DMS53 treated with DMSO at 0.1 percent for 48 hours (cell line): Measurements from ENCODE around the gene RNF151.
"Not testable (repeated sequence)": the region's sequence is repeated elsewhere in the genome, so short reads cannot be mapped to it uniquely, and the experiment has no call there.

Experiments
- DNase-seq: peaks from one replicate; lab custom pipeline; 2025; ENCODE audit not compliant: unreplicated experiment; lab: John Stamatoyannopoulos, UW

The RNF151 gene

DNA sequence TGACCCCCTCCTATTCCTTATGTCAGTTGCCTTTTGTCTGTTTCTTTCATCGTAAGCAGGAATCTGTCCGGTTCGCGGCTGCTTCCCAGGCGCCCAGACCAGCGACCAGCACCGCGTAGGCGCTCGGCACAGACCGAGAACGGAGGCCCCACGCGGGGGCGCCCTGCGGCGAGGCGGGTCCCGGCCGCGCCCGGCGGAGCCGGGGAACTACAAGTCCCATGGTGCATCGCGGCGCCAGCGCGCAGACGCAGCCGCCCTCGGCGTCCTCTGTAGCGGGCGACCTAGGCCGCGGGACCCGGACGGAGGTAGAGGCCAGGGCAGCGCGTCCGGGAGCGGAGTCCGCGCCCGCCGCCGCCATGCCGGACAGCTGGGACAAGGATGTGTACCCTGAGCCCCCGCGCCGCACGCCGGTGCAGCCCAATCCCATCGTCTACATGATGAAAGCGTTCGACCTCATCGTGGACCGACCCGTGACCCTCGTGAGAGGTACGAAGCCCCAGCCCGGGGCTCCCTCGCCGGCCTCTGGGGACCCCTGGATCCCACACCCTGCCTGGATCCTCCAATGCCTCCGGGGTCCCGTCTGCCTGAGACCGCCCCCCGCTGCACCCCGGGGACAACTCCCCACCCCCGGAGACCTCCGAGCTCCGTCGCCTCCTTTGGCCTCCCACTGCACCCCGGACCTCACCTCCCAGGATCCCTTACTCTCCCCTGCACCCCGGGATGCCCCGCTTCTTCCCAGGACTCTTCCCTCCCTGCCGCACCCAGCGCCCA, 7.2 kb upstream of the RNF151 start, which contains the start of gene NDUFB10:
Gene NDUFB10, plus strand, starts transcription at position 270 of the 771 bp plus-strand sequence. Its CDS starts 87 bp downstream, at position 357.
- DNase-seq: peak; percentile 66

DNA sequence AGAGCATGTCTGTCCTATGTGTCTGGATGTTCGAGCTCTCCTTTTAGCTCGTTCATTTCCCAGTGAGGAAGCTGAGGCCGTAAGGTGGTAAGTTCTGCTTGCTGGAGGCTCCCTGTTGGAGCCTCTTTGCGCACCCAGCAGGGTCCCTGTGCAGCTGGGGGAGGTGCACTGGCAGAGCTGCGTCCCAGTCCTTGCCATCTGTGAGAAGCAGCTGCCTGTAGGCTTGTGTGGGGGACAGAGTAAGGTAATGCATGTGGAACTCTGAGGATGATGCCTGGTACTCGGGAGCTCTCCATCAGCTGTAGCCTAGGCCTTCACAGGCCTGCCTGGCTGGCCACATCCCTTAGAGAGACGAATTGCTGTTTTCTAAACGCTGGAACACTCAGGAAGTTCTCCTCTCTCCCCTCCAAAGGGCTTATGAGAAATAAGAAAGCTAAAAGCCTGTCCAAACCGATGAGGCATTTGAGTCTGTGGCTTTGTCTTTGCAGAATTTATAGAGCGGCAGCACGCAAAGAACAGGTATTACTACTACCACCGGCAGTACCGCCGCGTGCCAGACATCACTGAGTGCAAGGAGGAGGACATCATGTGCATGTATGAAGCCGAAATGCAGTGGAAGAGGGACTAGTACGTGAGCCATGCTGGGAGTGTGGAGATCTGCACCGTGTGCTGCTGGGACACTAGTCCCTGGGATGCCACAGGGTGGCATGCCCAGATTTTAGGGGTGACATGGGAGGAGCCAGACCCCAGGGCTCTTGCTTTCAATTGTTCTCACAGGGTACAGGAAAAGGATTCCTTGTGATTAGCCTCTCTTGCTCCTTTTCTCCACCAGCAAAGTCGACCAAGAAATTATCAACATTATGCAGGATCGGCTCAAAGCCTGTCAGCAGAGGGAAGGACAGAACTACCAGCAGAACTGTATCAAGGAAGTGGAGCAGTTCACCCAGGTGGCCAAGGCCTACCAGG, 5.7 kb upstream of the RNF151 start:
- peak; percentile 51 for DNase-seq

DNA sequence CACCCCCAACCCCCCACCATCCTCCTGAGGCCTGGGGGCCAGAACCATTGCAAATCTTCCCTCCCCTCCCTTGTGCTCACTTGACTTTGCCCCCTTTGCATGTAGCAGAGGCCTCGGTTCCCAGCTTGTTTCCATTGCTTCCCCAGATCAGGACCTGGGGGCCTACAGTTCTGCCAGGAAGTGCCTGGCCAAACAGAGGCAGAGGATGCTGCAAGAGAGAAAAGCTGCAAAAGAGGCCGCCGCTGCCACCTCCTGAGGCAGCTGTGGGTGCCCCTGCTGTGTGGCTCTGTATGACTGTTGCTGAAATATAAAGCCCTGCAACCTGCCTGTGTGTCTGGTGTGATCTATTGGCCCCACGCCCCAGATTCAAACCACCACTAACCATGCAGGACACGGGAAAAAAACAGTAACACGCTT, 5.0 kb upstream of the RNF151 start:
- peak; percentile 13 for DNase-seq

DNA sequence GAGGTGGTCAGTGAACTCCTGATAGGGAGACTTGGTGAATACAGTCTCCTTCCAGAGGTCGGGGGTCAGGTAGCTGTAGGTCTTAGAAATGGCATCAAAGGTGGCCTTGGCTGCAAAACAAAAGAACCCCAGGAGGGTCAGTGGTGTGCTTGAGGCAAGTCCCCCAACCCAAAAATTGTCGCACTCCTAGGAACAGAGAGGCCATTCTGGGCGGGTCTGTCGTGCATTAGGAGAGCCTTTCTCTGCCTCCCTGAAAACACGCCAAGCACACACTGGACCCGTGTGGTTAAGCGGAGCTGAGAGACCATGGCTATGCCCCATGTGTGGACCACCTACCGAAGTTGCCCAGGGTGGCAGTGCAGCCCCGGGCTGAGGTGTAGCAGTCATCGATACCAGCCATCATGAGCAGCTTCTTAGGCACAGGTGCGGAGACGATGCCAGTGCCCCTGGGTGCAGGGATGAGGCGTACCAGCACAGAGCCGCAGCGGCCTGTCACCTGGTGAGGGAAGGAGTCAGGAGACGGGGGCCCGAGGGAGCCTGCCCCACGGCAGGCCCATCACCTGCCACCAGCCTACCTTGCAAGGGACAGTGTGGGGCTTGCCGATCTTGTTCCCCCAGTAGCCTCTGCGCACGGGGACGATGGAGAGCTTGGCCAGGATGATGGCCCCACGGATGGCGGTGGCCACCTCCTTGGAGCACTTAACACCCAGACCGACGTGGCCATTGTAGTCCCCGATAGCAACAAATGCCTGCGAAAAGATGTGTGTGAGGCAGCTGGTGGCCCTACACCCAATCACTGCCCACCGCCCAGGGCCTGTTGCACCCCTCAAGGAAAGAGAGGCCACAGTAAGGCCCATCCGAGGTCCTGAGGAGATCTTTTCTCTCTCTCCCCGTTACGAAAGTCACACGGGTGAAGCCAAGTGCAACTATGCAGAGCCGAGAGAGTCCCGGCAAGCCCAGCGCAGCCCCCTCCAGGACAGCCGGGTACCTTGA, 4.2 kb upstream of the RNF151 start:
- not testable (repeated sequence) for DNase-seq

DNA sequence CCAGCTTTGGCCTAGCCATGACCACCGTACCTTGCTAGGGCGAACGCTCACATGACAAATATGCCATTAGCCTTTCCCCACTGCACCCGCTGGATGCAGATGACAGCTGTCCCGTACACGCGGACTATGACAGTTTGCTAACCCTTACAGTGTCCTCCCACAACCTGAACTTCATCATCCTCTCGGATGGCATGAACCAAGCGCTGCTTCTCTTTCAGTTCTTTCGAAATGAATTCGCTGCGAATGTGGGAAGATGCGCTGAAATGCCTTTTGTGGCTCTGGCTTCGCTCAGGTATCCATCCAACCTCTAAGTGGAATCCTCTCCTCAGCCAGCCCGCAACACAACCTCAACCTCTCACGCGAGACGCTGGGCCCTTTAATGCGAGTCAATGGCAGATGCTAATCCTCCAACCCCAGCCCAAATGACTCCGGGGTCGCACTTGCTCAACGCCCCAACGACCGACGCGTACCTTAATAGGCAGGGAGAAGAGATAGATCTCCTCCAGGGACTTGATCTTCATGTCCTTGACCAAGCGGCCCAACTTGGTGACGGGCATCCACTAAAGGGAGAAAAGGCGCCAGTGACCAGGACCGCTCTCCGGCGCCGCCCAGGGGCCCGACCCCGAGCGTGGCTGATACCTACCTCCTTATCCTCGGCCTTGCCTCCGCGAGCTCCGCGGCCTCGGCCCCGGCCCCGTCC, 2.7 kb upstream of the RNF151 start:
- DNase-seq: no peak

DNA sequence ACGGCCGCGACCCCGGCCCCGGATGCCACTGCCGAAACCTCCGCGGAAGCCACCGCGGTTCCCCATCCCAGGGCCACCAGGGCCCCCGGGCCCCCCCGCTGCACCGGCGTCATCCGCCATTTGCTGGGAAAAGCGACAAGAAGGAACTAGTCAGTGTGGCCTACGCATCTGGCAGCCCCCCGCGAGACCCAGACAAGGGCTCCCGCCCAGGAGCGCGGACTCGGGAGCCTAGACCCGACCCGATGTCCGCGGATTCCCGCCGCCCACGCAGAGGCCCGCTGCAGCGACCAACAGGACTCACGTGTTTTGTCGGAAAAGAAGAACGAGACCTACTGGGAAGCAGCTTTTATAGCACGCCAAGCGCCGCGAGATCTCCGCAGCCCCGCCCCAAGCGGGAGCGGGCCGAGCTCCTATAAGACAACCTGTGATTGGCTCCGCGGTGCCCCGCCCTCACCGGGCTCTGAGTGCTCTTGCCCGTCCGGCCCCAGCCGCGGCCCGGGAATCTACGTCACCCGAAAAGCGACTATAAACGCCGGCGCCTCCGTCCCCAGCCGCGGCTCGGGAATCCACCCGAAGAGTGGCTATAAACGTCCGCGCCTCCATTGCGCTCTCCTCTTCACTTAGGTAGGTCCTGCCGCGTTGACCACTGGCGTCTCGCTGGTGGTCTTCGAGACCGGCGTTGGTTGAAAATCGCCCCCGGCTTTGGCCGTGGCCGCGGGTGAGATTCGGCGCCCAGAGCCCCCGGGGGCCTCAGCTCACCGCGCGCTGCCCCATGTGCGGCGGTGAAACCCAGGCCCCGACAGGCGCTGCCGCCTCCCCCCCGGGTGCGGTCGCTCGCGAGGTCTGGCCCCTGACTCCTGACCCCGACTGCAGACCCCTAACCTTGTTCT, 1.9 kb upstream of the RNF151 start, which contains the start of gene RPS2:
Gene RPS2, minus strand, starts transcription at position 321 of the 890 bp plus-strand sequence. Its CDS starts 201 bp downstream, at position 120.
- DNase-seq: peak; percentile 86

DNA sequence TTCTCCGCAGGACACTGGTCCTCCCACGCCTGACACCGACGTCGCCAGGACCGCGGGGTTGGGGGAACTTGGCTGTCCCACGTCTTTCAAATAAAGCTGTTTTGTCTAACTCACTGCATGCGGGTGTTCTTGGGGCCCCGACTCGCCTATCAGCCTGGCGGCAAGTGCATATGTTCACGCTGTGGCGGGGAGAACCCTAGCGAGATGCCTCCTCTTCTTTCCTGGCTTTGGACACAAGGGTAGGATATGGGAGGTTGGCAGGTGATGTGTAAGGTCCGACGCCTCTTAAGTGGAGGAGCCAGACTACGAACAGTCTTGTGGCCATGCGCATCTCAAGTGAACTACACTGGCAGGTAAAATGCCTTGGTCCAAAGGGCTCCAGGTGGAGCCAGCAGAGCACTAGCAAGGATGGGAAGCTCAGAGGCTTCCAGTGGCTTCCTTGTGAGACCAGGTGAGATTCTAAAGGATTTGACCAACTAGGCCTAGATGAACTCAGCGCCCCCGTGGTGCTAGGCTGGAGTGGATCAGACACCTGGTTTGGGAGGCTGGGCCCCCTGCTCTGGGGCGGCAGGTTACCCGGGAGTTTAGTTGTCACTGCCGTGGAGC, 1.2 kb upstream of the RNF151 start:
- DNase-seq: no peak

DNA sequence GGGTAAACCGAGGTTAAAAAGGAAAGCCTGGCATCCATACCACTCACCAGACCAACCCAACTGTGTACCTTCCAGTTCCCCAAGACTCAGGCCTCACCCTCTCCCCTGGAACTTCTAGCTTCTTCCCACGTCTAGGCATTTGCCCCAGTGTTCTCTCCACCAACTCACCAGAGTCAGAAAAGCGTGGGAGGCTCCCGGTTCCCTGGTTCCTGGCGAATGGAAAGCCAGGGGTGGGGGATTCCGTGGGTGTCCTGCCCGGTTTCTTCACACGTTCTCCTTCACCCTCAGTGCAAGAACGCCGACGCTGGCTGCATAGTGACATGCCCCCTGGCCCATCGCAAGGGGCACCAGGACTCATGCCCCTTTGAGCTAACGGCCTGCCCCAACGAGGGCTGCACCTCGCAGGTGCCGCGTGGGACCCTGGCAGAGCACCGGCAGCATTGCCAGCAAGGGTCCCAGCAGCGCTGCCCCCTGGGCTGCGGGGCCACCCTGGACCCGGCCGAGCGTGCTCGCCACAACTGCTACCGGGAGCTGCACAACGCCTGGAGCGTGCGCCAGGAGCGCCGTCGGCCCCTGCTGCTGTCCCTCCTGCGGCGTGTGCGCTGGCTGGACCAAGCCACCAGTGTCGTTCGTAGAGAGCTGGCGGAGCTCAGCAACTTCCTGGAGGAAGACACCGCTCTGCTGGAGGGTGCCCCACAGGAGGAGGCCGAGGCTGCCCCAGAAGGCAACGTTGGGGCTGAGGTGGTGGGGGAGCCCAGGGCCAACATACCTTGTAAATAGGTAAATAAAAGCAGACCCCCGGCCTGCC, 1.7 kb downstream of the RNF151 start:
- DNase-seq: no peak

DNA sequence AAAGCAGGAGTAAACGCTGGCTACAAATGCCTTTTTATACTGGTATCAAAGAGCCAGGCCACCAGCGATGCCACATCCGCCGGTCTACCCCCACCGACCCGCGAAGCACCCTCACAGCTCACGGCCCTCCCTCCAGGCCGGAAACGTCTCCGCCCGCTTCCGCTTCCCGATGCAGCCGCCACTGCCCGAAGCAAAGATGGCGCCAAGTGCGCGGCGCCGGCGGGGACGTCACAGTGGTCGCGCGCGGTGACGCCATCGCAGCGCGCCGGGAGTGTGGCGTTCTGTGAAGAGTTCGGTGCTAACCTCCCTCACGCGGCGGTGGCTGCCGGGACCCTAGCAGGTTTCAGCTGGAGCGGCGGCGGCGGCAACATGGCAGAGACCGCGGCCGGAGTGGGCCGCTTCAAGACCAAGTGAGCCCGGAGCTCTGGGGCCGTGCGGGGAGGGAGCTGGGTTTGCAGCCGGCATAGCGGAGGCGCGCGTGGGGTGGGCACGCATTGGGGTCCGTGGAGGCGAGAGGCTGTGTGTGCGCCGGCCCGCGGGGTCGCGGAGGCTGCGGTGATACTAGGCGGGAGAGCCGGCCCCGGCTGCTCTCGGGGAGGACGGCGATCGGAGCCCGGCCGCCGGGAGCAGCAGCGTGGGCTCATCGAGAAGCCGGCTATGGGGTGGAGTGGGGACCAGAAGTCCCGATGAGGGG, 5.3 kb downstream of the RNF151 start, which contains the start of gene TBL3:
Gene TBL3, plus strand, starts transcription at position 258 of the 694 bp plus-strand sequence. Its CDS starts 112 bp downstream, at position 370.
- peak; percentile 71 for DNase-seq

DNA sequence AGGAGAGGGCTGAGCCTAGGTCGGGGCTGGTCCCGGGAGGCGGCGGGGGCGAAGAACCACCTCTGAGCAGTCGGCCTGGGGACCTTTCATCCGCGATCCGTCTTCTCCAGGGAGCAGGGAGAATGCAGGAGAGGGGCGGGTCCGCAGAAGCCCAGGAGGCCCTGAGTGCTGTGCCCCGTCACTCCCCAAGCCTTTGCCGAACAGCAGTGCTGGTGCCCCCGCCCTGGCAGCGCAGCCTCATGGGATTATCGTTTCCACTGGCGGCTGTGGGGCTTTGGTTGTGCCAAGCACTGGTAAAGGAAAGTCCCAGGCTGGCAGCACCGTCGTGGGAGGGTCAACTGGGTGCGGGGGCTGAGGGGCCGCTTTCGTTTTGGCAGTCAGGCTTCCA, 5.8 kb downstream of the RNF151 start:
- DNase-seq: no peak

DNA sequence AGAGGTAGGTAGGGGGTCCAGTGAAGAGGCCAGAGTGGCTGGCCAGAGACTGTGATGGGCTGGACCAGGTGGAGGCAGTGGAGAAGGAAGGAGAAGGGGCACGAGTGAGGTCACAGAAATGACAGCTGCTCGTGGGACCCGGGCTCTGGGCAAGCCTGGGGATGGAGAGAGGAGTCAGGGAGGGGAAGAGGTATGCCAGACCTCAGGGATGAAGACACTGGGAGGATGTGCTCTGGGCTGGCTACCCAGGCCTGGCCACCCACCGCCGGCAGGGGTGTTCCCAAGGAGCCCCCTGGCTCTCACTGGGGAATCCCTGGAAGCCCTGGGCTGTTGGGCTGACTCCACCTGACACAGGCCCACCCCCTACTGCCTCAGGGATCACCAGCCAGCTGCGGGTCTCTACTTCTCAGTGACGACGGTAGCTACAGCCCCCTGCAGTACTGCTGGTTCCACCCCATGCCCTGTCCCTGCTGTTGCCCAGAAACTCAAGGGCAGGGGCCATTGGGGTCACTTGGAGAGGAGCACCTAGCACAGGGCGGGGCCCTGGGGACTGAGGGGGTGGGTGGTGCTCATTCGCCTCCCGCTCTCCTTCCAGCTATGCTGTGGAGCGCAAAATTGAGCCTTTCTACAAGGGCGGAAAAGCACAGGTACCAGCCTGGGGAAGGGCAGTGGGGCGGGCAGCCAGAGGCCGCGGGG, 7.0 kb downstream of the RNF151 start:
- DNase-seq: no peak

DNA sequence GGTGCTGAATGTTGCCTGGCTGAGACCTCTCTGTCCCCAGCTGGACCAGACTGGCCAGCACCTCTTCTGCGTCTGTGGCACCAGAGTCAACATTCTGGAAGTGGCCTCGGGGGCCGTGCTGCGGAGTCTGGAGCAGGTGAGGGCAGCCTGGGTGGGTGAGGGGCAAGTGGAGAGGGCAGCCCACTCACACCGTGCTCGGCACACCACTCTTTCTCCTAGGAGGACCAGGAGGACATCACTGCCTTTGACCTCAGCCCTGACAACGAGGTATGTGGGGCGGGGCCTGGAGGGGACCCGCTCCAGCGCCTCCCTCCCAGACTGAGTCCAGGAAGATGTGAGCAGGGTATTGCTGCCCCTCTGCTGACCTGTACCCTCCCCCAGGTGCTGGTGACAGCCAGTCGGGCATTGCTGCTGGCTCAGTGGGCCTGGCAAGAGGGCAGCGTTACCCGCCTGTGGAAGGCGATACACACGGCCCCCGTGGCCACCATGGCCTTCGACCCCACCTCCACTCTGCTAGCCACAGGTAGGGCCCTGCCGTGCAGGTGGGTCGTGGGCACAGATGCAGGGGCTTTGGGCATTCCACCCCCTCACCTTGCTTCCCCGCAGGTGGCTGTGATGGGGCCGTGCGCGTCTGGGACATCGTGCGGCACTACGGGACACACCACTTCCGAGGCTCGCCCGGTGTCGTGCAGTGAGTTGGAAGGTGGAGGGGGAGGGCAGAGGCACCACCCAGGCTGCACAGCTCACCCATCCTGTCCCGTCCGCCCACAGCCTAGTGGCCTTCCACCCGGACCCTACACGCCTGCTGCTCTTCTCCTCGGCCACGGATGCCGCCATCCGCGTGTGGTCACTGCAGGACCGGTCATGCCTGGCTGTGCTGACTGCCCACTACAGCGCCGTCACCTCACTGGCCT, 7.8 kb downstream of the RNF151 start:
- no peak for DNase-seq

DNA sequence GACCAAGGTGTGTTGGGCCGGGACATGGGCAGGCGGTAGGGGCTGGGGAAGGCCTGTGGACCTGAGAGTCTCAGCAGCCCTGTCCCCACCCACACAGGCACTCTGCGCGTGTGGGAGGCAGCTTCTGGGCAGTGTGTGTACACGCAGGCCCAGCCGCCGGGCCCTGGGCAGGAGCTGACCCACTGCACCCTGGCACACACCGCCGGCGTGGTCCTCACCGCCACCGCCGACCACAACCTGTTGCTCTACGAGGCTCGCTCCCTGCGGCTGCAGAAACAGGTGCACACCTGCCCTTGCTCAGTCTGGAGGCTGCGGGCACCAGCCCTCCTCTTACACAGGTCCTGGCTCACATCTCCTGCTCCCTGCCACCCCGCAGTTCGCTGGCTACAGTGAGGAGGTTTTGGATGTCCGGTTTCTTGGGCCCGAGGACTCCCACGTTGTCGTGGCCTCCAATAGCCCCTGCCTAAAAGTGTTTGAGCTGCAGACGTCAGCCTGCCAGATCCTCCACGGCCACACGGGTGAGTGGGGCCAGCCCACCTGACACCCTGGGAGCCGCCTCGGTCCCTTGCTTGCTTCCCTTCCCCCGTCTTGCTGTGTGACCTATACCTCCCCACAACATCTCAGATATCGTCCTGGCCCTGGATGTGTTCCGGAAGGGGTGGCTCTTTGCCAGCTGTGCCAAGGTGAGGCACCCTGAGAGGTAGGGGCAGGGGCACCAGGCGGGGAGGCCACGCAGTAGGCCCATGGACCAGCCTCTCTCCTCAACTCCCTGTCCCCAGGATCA, 9.0 kb downstream of the RNF151 start:
- no peak for DNase-seq

DNA sequence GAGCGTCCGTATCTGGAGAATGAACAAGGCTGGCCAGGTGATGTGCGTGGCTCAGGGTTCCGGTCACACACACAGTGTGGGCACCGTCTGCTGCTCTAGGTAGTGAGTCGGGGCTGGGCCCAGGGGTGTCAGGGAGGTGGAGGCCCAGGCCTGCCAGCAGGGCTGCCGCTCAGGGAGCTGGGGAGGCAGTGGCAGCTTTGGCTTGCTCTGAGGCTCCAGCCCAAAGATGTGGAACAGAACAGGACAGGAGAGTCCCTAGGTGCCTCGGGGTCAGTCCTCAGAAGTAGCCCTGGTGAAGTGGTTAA, 9.5 kb downstream of the RNF151 start:
- no peak for DNase-seq
